H1 (cell line): Measurements from ENCODE around the gene RIBC2. TPM values are rescaled to one million over a fixed set of nuclear protein-coding genes. Genes with fewer than 3 reads are reported as not detected.

Experiments
- CTCF ChIA-PET: fragments of 300-600 bp; sonication (Branson Sonifier 250); formaldehyde crosslinking; loops from one replicate; lab custom pipeline; 2021; ENCODE audit not compliant: partially characterized antibody; lab: Charles Lee
- POLR2A ChIA-PET: fragments of 300-600 bp; sonication (Branson Sonifier 250); formaldehyde crosslinking; loops from one replicate; lab custom pipeline; 2021; ENCODE audit warnings: inconsistent platforms; ENCODE audit not compliant: partially characterized antibody; lab: Charles Lee
- DNase-seq, 2 experiments: peaks; one replicate each; pipeline versions ENCODE4 v3.0.0 to v3.0.0-alpha.2; 2010 to 2022; ENCODE audit warnings: low spot score in 2 of 2, low read depth in 1 of 2, mixed read lengths in 1 of 2
- FAIRE-seq: peaks from 2 replicates; lab custom pipeline; 2011; peaks lifted over from hg19 to GRCh38; lab: Jason Lieb, UNC
- H2AFZ ChIP-seq: 2 replicates; pipeline ENCODE4 v1.8.1; 2012; ENCODE audit warnings: low read length, inconsistent platforms
- H2AK5ac ChIP-seq: 2 replicates; pipeline ENCODE4 v1.6.1; 2013; ENCODE audit warnings: low read depth, low read length
- H2BK120ac ChIP-seq: replicated peaks from 2 replicates; pipeline ENCODE3; 2013; ENCODE audit warnings: low read depth, low read length, inconsistent platforms
- H2BK12ac ChIP-seq: 2 replicates; pipeline ENCODE4 v1.6.1; 2013; ENCODE audit warnings: low read depth, low read length
- H2BK15ac ChIP-seq: 2 replicates; pipeline ENCODE4 v1.6.1; 2013; ENCODE audit warnings: low read length
- H2BK20ac ChIP-seq: 2 replicates; pipeline ENCODE4 v1.6.1; 2013; ENCODE audit warnings: low read length
- H2BK5ac ChIP-seq: 2 replicates; pipeline ENCODE4 v1.6.1; 2013; ENCODE audit warnings: low read depth, low read length
- H3K14ac ChIP-seq: 2 replicates; pipeline ENCODE4 v1.6.1; 2013; ENCODE audit warnings: inconsistent platforms; ENCODE audit not compliant: insufficient read length
- H3K18ac ChIP-seq: 2 replicates; pipeline ENCODE4 v1.6.1; 2013; ENCODE audit warnings: low read length; ENCODE audit errors: extremely low read depth
- H3K23ac ChIP-seq: 2 replicates; pipeline ENCODE4 v1.6.1; 2013; ENCODE audit warnings: inconsistent platforms; ENCODE audit not compliant: insufficient read length
- H3K23me2 ChIP-seq: 2 replicates; pipeline ENCODE4 v1.6.1; 2013; ENCODE audit warnings: low read depth, low read length
- H3K27ac ChIP-seq: 2 replicates; pipeline ENCODE4 v1.6.1; 2011; ENCODE audit warnings: low read depth, low read length, inconsistent platforms
- H3K27me3 ChIP-seq, 4 experiments: replicated peaks in 1 of 4; 1 replicate in 1 of 4; 2 replicates in 3 of 4; pipeline versions ENCODE4 v1.6.1 to v1.8.1; 2011 to 2013; ENCODE audit warnings: low read length in 3 of 4, mild to moderate bottlenecking in 3 of 4, inconsistent platforms in 2 of 4, mixed read lengths in 2 of 4, moderate library complexity in 1 of 4; ENCODE audit not compliant: control insufficient read depth in 3 of 4, insufficient read depth in 3 of 4; ENCODE audit errors: extremely low read depth in 1 of 4
- H3K36me3 ChIP-seq, 4 experiments: 2 replicates each; pipeline versions ENCODE4 v1.6.1 to v1.8.1; 2011 to 2013; ENCODE audit warnings: mild to moderate bottlenecking in 4 of 4, low read length in 3 of 4, moderate library complexity in 2 of 4, control low read depth in 1 of 4, inconsistent platforms in 1 of 4; ENCODE audit not compliant: insufficient read depth in 4 of 4, control insufficient read depth in 2 of 4
- H3K4ac ChIP-seq: replicated peaks from 2 replicates; pipeline ENCODE3; 2013; ENCODE audit warnings: low read length, low read depth, mixed read lengths, inconsistent platforms; ENCODE audit not compliant: insufficient read length
- H3K4me1 ChIP-seq, 4 experiments: replicated peaks in 1 of 4; 1 replicate in 1 of 4; 2 replicates in 3 of 4; pipeline versions ENCODE4 v1.6.1 to v1.8.1; 2011 to 2013; ENCODE audit warnings: low read length in 3 of 4, inconsistent platforms in 2 of 4, mixed read lengths in 1 of 4; ENCODE audit not compliant: insufficient read depth in 4 of 4, control insufficient read depth in 3 of 4
- H3K4me2 ChIP-seq, 2 experiments: 2 replicates each; pipeline versions ENCODE4 v1.6.1 to v1.8.1; 2011 to 2013; ENCODE audit warnings: low read depth in 2 of 2, low read length in 2 of 2, control low read depth in 1 of 2, inconsistent platforms in 1 of 2, mild to moderate bottlenecking in 1 of 2; ENCODE audit not compliant: insufficient read depth in 1 of 2
- H3K4me3 ChIP-seq, 4 experiments: fragments of 200-600, 300-600 bp in 1 of 4; sonication (generic), shearing (Covaris generic), sonication (Bioruptor Twin) in 1 of 4; 2 replicates each; pipeline versions ENCODE4 v1.5.1 to v1.8.1; 2011 to 2016; ENCODE audit warnings: low read length in 4 of 4, low read depth in 3 of 4, control low read depth in 2 of 4, inconsistent platforms in 2 of 4, mild to moderate bottlenecking in 2 of 4, mixed read lengths in 1 of 4, moderate library complexity in 1 of 4; ENCODE audit not compliant: insufficient read depth in 2 of 4; ENCODE audit errors: extremely low read depth in 1 of 4
- H3K56ac ChIP-seq: replicated peaks from 2 replicates; pipeline ENCODE3; 2013; ENCODE audit warnings: low read depth, mild to moderate bottlenecking, mixed read lengths, low read length, inconsistent platforms; ENCODE audit not compliant: insufficient read length
- H3K79me1 ChIP-seq: 2 replicates; pipeline ENCODE4 v1.6.1; 2013; ENCODE audit warnings: low read depth, low read length, control low read depth
- H3K79me2 ChIP-seq, 2 experiments: 2 replicates each; pipeline versions ENCODE4 v1.6.1 to v1.8.1; 2012 to 2013; ENCODE audit warnings: low read length in 2 of 2, mild to moderate bottlenecking in 2 of 2, inconsistent platforms in 1 of 2; ENCODE audit not compliant: insufficient read depth in 2 of 2, control insufficient read depth in 1 of 2
- H3K9ac ChIP-seq, 4 experiments: replicated peaks in 1 of 4; 1 replicate in 1 of 4; 2 replicates in 3 of 4; pipeline versions ENCODE4 v1.6.1 to v1.8.1; 2011 to 2013; ENCODE audit warnings: low read depth in 3 of 4, low read length in 3 of 4, control low read depth in 2 of 4, mild to moderate bottlenecking in 2 of 4, moderate library complexity in 2 of 4, inconsistent platforms in 1 of 4; ENCODE audit errors: extremely low read depth in 1 of 4
- H3K9me3 ChIP-seq, 2 experiments: 2 replicates each; pipeline versions ENCODE4 v1.6.1 to v1.8.1; 2012 to 2013; ENCODE audit warnings: mild to moderate bottlenecking in 2 of 2, moderate library complexity in 2 of 2, control low read depth in 1 of 2, inconsistent platforms in 1 of 2, low read depth in 1 of 2, low read length in 1 of 2, mixed read lengths in 1 of 2; ENCODE audit not compliant: insufficient read depth in 2 of 2
- H4K20me1 ChIP-seq, 2 experiments: replicated peaks in 1 of 2; 2 replicates each; pipeline versions ENCODE3 to v1.8.1; 2011 to 2013; ENCODE audit warnings: inconsistent platforms in 2 of 2, low read length in 2 of 2, mild to moderate bottlenecking in 1 of 2; ENCODE audit not compliant: insufficient read depth in 2 of 2, control insufficient read depth in 1 of 2
- H4K5ac ChIP-seq: 2 replicates; pipeline ENCODE4 v1.6.1; 2013; ENCODE audit warnings: low read length, low read depth, mixed read lengths, inconsistent platforms; ENCODE audit not compliant: insufficient read length
- H4K8ac ChIP-seq: 2 replicates; pipeline ENCODE4 v1.8.0; 2013; ENCODE audit warnings: mild to moderate bottlenecking, moderate library complexity, low read length, inconsistent platforms; ENCODE audit not compliant: insufficient read depth; ENCODE audit errors: extremely low read depth
- H4K91ac ChIP-seq: replicated peaks from 2 replicates; pipeline ENCODE3; 2013; ENCODE audit warnings: low read length, mixed read lengths, inconsistent platforms; ENCODE audit not compliant: insufficient read length
- ASH2L ChIP-seq: fragments of 200-600, 300-600 bp; sonication (generic); IDR thresholded peaks from one replicate; pipeline ENCODE4 v1.7.1; 2017; ENCODE audit warnings: low read length
- ATF2 ChIP-seq: IDR thresholded peaks from 2 replicates; pipeline ENCODE4 v1.6.1; 2012; ENCODE audit warnings: low read length, inconsistent platforms
- CHD2 ChIP-seq: IDR thresholded peaks from 2 replicates; pipeline ENCODE4 v1.6.1; 2012; ENCODE audit warnings: low read length, improper control_type of control experiment
- GABPA ChIP-seq: IDR thresholded peaks from 2 replicates; pipeline ENCODE4 v1.6.1; 2011; ENCODE audit warnings: mild to moderate bottlenecking, low read length, moderate library complexity, borderline replicate concordance; ENCODE audit not compliant: insufficient read depth
- KDM1A ChIP-seq: fragments of 200-600, 300-600 bp; sonication (generic); IDR thresholded peaks from 2 replicates; pipeline ENCODE4 v1.7.1; 2016; ENCODE audit warnings: mild to moderate bottlenecking, low read length, borderline replicate concordance
- NANOG ChIP-seq: IDR thresholded peaks from 2 replicates; pipeline ENCODE4 v1.6.1; 2011; ENCODE audit warnings: low read length, low read depth, mild to moderate bottlenecking, inconsistent platforms; ENCODE audit not compliant: insufficient read depth, poor library complexity, severe bottlenecking
- PHF8 ChIP-seq: fragments of 200-600 bp; sonication (generic); conservative IDR thresholded peaks from 2 replicates; pipeline ENCODE4 v1.7.1; 2012; ENCODE audit warnings: low read depth, mild to moderate bottlenecking, inconsistent platforms, low read length, moderate library complexity
- RBBP5 ChIP-seq: IDR thresholded peaks from 2 replicates; pipeline ENCODE4 v1.7.1; 2012; ENCODE audit warnings: low read depth, mild to moderate bottlenecking, inconsistent platforms, low read length, moderate library complexity, borderline replicate concordance
- RXRA ChIP-seq: IDR thresholded peaks from 2 replicates; pipeline ENCODE4 v1.6.1; 2011; ENCODE audit warnings: low read depth, mild to moderate bottlenecking, low read length, moderate library complexity; ENCODE audit not compliant: insufficient read depth
- SP2 ChIP-seq: IDR thresholded peaks from 2 replicates; pipeline ENCODE4 v1.6.1; 2012; ENCODE audit warnings: mild to moderate bottlenecking, low read length, inconsistent platforms
- SRF ChIP-seq: IDR thresholded peaks from 2 replicates; pipeline ENCODE4 v1.6.1; 2011; ENCODE audit warnings: mild to moderate bottlenecking, low read depth, low read length, moderate library complexity
- SUZ12 ChIP-seq: fragments of 200-600 bp; sonication (generic); IDR thresholded peaks from 2 replicates; pipeline ENCODE4 v1.6.1; 2012; ENCODE audit warnings: mild to moderate bottlenecking, inconsistent platforms, low read length, moderate library complexity, mixed read lengths
- TCF12 ChIP-seq: IDR thresholded peaks from 2 replicates; pipeline ENCODE4 v1.6.1; 2011; ENCODE audit warnings: low read depth, mild to moderate bottlenecking, low read length
- WGBS, 2 experiments: shearing (Covaris generic) in 1 of 2; methylation state at CpG; one replicate each; pipeline versions ENCODE4 v1.1.6 to v1.1.7; 2013 to 2015; ENCODE audit warnings: low lambda C conversion rate in 2 of 2, mixed read lengths in 2 of 2, inconsistent platforms in 1 of 2, low coverage in 1 of 2, missing lambda C conversion rate in 1 of 2; ENCODE audit not compliant: insufficient replicate concordance in 2 of 2, insufficient coverage in 1 of 2, insufficient read length in 1 of 2; ENCODE audit errors: extremely low coverage in 1 of 2, missing lambda C conversion rate in 1 of 2; 5-methylcytosine and 5-hydroxymethylcytosine counted together
- polyA plus RNA-seq, 7 experiments: library from polyadenylated mRNA; depleted of rRNA in 3 of 7; stranded (reverse) in 5 of 7; unstranded in 2 of 7; fragments of >200 nt in 5 of 7; fragments of 200-250 nt in 2 of 7; gene quantifications; 1 replicate in 5 of 7; 2 replicates in 1 of 7; 4 replicates in 1 of 7; pipeline versions ENCODE4 v1.2.1 to v1.2.3, GENCODE V29; 2011 to 2013; ENCODE audit warnings: missing spikeins in 2 of 7, mixed read lengths in 2 of 7
- total RNA-seq: library from RNA; stranded (reverse); fragmentation: NEBNext Ultra II Directional; extraction: Animal tissue kit (Norgen Biotek cat#: 25700); gene quantifications from 2 replicates; pipeline ENCODE4 v1.2.1, GENCODE V29; 2021

RIBC2 gene
- total and polyA plus RNA-seq, 2 of the 8 experiments (the other 6 are each of a cell fraction or from before 2014, with no cell fraction given) = 0.79 to 2.1 TPM

GRCh38 chr22:45420539-45420938 is 7.0 kb downstream of the RIBC2 start:
- H3K9me3 ChIP-seq = no peaks in the 10 kb centered on the region
- H3K27ac ChIP-seq = no peak overlapping the region
- no peak overlapping the region for H2BK5ac ChIP-seq
- H2BK20ac ChIP-seq = no peak overlapping the region
- H2BK120ac ChIP-seq = no peak overlapping the region
- H3K4me2 ChIP-seq = no peak overlapping the region
- ChIA-PET POLR2A (no interaction called here), CTCF (interaction anchor here (0.5 to 1.1 kb wide), 2 partner anchors 23 to 212 kb away, joined by 3 to 4 read pairs; no protein-coding TSS in a partner anchor)
- H4K8ac ChIP-seq = no peak overlapping the region
- WGBS, 2 experiments = 87% methylated on average over 2 of the region's 2 CpGs; no CpG with 5 or more reads in 1 of the 2 experiments
- H3K4ac ChIP-seq = no peak overlapping the region
- no peaks in the 10 kb centered on the region for H3K79me1 ChIP-seq
- H4K20me1 ChIP-seq = no peaks in the 10 kb centered on the region
- H3K27me3 ChIP-seq = no peaks in the 10 kb centered on the region
- no peak overlapping the region for H2BK15ac ChIP-seq
- no peaks in the 10 kb centered on the region; the same call in 1 of the 2 replicates for H3K23me2 ChIP-seq
- no peak overlapping the region for H4K91ac ChIP-seq
- no peak overlapping the region for H3K18ac ChIP-seq
- H3K56ac ChIP-seq = no peak overlapping the region
- no peak overlapping the region for H2BK12ac ChIP-seq
- H4K5ac ChIP-seq = no peak overlapping the region
- no peak overlapping the region for H3K4me3 ChIP-seq
- H3K4me1 ChIP-seq = no peaks in the 10 kb centered on the region; a peak in 1 of 7 replicates
- FAIRE-seq (no peak), DNase-seq (peak in 1 of 2 experiments; percentile 22)
- H3K23ac ChIP-seq = no peak overlapping the region
- H2AK5ac ChIP-seq = no peak overlapping the region
- no peaks in the 10 kb centered on the region; a peak in 1 of 8 replicates for H3K36me3 ChIP-seq
- H2AFZ ChIP-seq = no peak overlapping the region
- H3K14ac ChIP-seq = no peak overlapping the region
- no peaks in the 10 kb centered on the region for H3K79me2 ChIP-seq
- no peak overlapping the region for H3K9ac ChIP-seq
- TF ChIP-seq RXRA (no peak), SUZ12 (no peak), TCF12 (no peak), RBBP5 (no peak), PHF8 (no peak), GABPA (no peak), KDM1A (no peak), ASH2L (no peak), SP2 (no peak), ATF2 (no peak), CHD2 (no peak), NANOG (no peak), SRF (no peak)
